ENCODE measurements around the gene SAMD4A.

DNA sequence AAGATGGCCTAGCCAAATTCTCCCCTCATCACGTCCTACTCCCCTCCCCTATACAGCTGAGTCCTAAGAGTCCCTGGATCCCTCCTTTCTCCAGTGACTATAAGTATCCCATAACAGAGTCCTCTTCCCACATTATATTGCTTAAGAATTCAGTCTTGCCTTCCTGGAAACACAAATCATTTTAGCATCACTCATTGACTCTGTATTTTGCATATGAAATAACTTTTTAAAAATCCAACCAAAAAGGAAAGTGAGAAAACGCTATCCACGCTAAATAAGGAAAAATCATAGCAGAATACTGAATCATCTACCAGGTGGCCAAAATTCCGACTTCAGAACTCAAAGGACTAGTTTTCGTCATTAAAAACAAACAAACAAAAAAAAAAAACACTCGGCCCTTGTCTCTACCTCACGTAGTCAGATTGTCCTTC is 205.5 kb downstream of the SAMD4A start:
- TF ChIP-seq EZH2 (IDR thresholded peaks at IDR 0.05; ENCODE audit: borderline replicate concordance, low read length), result no peak
- TF ChIP-seq, protein P1, sequence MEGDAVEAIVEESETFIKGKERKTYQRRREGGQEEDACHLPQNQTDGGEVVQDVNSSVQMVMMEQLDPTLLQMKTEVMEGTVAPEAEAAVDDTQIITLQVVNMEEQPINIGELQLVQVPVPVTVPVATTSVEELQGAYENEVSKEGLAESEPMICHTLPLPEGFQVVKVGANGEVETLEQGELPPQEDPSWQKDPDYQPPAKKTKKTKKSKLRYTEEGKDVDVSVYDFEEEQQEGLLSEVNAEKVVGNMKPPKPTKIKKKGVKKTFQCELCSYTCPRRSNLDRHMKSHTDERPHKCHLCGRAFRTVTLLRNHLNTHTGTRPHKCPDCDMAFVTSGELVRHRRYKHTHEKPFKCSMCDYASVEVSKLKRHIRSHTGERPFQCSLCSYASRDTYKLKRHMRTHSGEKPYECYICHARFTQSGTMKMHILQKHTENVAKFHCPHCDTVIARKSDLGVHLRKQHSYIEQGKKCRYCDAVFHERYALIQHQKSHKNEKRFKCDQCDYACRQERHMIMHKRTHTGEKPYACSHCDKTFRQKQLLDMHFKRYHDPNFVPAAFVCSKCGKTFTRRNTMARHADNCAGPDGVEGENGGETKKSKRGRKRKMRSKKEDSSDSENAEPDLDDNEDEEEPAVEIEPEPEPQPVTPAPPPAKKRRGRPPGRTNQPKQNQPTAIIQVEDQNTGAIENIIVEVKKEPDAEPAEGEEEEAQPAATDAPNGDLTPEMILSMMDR (conservative IDR thresholded peaks at IDR 0.05 in 1 of 2, IDR thresholded peaks at IDR 0.05 in 1 of 2; ENCODE audit: extremely low read depth in 1 of 2, insufficient read depth in 1 of 2, low read depth in 1 of 2, low read length in 2 of 2), result no peak

Data from mammary epithelial cell (primary cell).